GM08714 (cell line): ENCODE measurements around the gene GADD45A.

Source experiments
- H3K4me3 ChIP-seq: fragments of 200-500 bp; sonication (Bioruptor generic); 2 replicates; pipeline ENCODE4 v1.5.1; 2014; ENCODE audit warnings: mild to moderate bottlenecking, low read length, inconsistent platforms
- ZNF274 ChIP-seq: IDR thresholded peaks from 2 replicates; pipeline ENCODE4 v1.6.1; 2012; ENCODE audit warnings: mild to moderate bottlenecking, low read depth, low read length

The GADD45A gene, protein sequence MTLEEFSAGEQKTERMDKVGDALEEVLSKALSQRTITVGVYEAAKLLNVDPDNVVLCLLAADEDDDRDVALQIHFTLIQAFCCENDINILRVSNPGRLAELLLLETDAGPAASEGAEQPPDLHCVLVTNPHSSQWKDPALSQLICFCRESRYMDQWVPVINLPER

DNA sequence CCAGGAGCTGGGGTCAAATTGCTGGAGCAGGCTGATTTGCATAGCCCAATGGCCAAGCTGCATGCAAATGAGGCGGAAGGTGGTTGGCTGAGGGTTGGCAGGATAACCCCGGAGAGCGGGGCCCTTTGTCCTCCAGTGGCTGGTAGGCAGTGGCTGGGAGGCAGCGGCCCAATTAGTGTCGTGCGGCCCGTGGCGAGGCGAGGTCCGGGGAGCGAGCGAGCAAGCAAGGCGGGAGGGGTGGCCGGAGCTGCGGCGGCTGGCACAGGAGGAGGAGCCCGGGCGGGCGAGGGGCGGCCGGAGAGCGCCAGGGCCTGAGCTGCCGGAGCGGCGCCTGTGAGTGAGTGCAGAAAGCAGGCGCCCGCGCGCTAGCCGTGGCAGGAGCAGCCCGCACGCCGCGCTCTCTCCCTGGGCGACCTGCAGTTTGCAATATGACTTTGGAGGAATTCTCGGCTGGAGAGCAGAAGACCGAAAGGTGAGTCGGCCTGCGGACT is at the start of gene GADD45A:
Gene GADD45A, plus strand, starts transcription at position 135 of the 491 bp plus-strand sequence. Its CDS starts 294 bp downstream, at position 429.
- TF ChIP-seq ZNF274: no peak
- H3K4me3 ChIP-seq: peak within 1 kb of the TSS; percentile 89

DNA sequence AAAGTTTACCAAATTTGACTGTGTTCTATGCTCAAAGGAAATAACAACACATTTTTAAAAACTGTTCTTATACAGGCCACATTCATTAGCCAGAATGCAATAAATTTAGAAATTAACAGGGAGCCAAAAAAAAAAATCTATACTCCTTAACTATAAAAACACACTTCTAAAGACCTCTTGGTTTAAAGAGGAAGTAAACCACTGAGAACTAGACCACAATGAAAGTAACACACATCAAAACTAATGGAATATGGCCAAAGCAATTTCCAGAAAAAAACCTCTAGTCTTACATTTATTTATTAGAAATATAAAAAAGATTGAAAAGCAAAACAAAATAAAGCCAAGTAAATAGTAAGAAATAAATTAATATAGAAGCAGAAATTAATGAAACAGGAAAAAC is 48.9 kb upstream of the GADD45A start:
- no peak for TF ChIP-seq ZNF274
- H3K4me3 ChIP-seq: no peak overlapping the region

DNA sequence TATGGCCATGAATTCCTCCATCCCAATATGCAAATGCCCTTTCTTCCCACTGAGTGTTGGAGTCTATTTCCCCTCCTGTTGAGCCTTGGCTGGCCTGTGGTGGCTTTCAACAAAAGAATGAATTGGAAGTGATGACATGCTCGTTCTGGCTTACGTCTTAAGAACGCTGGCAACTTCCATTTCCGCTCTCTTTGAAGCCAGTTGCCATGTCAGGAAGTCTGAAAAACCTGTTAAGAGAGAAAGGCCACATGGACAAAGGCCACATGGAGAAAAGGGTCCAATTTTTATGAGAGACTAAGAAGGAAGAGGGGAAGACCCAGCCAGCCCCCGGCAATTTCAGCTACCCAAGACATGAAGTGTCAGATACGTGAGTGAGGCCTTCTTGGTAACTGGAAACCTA is 45.6 kb upstream of the GADD45A start:
- H3K4me3 ChIP-seq: no peak overlapping the region
- no peak for TF ChIP-seq ZNF274

DNA sequence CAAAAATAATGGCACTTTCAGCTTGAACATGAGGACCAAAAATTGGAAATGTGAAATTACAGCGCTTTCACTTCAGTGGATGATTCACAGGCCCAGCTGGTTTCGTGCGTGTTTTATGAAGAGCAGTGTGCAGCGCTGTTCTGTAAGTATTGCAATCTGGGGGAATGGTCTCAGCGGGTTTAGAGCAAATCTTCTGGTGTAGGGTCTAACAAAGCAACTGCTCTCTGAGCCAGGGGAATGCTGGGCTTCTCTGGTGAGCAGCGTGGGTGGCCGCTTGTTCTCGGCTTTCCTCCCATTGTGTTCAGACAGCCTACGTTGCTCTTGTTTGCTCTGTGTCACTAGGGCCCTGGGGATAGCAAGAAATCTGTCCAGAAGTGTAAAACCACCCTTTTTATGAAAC is 42.4 kb upstream of the GADD45A start:
- TF ChIP-seq ZNF274: no peak
- no peak overlapping the region for H3K4me3 ChIP-seq

DNA sequence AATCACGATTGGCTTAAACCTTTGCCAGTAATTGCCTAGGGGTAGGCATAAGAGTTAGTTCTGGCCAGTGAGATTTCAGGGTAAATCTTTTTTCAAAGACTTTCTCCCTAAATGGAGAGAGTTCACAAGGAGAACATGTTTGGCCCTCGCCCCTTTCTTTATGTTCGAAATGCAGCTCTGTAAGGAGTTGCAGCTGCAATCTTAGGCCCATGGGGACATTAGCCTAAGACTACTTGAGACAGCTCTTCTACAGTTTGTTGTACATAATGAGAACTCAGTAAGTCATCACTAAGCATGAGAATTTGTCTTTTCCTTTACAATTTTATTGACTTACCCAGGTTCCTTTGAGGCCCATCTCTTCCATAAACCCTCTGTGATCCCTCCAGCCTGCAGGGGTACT is 40.4 kb upstream of the GADD45A start:
- no peak for TF ChIP-seq ZNF274
- no peak overlapping the region for H3K4me3 ChIP-seq

DNA sequence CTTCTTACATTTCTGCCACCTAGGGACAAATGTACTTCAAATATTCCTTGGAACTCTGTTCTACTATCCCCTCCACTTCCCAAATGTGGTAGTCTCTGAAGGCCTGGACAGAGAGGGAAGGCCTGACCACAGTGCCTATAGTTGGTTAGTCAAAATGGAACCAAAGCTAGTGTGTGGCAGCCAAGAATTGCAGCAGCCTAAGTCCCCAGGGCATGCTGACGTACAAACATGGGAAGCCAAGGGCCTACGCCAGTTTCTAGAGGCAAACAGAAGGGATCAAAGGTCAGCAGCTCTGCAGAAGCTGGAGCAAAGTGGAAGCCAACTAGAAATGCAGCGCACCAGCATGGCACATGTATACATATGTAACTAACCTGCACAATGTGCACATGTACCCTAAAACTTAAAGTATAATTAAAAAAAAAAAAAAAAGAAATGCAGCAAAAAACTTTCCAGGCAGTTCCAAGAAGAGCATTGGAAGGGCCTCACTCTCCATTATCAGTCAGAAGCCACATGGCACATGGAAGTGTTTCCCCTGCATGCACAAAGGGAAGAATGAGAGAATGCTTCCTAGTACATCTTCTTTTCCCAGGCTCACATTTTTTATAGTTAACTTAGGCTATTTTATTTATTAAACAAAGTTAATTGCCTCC is 39.4 kb upstream of the GADD45A start:
- no peak for TF ChIP-seq ZNF274
- H3K4me3 ChIP-seq: no peak overlapping the region

DNA sequence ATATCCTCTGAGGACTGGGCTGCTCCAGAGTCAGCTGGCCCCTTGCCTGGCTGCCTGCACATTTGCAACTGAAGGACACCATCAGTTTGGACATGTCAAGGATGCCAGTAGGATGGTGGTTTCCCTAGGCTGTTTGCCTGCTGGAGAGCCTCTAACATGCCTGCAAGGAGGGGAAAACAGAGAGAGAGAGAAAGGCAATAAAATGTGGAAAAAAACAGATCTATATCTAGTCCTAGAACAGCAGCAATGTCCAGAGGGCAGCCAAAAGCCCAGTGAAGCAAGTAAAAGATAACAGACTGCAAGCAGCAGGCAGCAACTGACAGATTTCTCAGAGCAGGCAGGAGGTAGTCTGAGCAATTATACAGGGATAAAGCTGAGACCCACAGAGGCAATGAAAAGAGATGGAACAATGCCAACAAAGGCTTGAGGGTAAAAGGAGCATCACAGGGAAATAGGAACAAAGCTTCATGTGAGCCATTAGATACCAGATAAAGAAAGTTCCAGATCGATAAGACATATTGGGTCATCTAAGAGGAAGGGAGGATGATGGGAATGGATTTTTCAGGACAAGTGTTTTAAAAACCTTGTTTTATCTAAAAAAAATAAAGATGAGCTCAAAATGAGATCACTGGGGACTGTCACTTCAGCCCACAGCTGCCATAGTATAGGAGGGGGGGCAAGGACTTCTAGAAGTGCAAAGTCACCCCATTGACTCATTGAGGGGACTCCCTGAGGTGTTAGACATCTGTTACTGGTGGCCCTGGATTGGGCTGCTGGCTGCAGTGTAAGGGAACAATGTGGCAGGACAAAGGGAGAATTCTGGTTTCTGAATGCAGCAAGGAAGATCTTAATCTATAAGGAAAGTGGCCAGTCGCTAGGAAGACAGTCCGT is 38.6 kb upstream of the GADD45A start:
- H3K4me3 ChIP-seq: no peak overlapping the region
- no peak for TF ChIP-seq ZNF274

DNA sequence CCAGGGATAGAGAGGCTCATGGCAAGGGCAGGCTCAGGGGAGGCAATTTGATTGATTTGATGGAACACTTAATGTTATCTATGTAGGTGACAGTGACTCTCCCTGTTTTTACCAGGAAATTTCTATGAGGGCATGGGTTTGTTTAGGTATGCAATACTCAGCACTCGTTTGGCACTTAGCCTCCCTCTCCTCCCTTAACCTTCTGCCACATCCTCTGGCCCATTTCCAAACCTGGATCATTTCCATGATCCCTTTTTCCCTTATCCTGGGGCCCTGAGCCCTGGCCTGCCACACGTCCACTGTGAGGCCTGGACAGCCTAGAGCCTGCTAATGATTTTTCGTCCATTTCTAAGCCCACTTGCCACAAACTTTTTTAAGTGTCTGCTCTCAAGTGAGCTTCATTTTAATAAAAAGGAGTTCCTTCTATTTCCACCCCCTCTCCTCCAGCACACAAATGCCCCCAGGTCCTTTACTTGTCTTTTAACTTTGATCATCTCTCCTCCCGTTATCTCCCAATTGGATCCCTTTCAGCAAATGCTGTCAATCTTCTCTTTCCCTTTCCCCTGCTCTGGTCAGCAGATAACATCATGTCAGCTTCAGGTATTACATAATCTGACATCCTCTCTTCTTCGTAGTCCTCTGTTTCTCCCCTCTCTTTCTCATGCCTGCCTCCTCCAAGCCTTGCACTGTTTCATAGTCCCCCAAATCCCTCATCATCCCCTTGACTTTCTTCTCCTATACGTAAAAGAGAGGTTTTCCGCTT is 37.8 kb upstream of the GADD45A start:
- no peak for TF ChIP-seq ZNF274
- no peak overlapping the region for H3K4me3 ChIP-seq

DNA sequence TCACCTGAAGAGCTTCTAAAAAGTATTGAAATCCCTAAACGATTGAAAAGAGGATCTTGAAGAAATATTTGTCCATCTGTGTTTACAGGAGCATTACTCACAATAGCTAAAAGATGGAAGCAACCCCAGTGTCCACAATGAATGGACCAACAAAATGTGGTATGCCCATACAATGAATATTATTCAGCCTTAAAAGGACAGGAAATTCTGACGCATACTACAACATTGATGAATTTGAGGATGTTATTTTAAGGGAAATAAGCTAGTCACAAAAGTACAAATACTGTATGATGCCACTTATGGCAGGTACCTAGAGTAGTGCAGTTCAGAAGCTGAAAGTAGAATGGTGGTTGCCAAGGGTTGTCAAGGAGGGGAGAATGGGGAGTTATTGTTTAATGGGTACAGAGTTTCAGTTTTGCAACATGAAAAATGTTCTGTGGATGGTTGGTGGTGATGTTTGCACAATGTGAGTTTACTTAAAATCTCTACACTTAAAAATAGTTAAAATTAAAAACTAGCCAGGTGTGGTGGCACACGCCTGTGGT is 37.1 kb upstream of the GADD45A start:
- TF ChIP-seq ZNF274: no peak

DNA sequence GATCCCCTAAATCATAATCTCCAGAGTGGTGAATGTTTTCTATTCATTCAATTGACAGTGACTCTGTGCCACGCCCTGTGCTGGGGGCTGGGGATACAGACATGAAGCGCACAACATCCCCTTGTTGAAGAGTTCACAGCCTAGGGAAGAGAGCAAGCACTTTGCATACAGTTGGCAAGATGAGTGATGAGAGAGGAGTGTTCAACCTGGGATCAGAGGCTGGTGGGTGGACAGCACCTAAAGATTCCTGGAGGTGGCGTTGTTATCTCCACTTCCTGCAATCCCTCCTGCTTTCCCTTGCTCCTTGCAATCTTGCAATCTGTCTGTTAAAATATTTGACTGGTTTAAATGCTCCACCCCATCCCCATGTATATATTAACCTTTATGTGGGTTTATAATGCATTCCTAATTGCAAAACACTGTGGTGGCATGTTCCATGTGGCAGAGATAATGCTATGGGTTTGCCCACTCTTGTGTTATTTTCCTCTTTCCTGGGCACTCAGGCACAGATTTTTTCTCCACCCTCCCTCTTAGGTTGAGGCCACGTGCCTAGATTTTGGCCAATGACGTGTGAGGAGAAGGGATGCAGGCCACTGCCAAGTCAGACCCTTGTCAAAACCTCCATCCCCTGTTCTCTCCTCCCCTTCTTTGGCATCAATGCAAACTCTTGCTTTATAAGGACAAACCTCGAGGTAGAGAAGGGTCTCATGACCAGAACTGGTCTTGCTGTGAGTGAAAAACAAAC is 36.2 kb upstream of the GADD45A start:
- no peak overlapping the region for H3K4me3 ChIP-seq
- no peak for TF ChIP-seq ZNF274

More for the DNA sequence above, 37.1 kb upstream of the GADD45A start:
- no peak overlapping the region for H3K4me3 ChIP-seq

DNA sequence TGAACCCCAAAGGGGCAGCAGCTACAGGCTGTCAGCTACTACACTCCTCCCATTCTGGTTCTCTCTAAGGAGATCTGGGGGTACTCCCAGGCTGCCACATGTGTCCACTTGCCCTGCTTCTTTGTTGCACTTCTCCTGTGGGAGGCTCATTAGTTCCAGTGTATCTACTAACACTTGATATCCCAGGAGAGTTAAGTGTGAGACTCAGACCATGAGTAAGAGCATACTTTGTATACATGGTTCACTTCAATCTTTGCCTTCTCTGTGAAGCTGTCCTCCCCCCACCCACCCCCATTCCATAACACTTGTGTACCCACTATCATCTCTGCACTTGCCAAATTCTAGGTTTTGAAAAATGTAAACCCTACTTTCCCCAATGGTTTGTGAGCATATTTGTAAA is 34.9 kb upstream of the GADD45A start:
- no peak for TF ChIP-seq ZNF274
- H3K4me3 ChIP-seq: no peak overlapping the region

DNA sequence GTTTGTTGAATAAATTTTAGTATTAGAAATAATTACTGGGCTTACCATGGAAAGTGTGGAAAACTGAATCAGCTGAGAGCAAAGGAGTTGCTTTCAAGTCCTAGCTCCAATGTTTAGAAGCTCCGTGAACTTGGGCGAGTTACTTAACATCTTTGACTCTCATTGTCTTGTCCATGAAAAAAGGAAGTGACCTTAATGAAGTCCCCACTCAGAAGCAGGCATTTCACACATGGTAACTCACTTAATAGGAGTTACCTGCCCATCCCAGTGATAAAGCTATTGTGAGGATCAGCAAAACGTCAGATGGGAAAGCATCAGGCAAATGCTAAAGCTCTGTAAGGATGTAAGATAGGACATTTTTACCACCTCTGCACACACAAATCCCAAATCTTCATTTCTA is 34.0 kb upstream of the GADD45A start:
- TF ChIP-seq ZNF274: no peak
- no peak overlapping the region for H3K4me3 ChIP-seq

DNA sequence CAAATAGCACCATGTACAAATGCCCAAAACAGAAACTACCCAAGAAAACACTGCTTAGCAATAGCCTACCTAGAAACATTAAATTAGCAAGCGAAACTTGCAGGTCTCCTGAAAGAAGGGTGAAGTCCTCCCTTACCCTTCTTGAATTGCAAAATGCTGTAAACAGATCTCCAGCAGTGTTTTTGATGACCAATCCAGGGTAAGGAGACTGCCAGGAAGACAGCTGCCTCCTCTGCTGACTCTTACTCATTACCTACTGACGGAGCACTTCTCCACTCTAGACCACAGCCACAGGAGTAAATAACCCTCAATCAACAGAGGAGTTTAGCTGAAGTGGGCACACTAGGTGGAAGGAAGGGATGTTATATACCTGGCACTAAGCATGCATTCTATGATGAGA is 32.2 kb upstream of the GADD45A start:
- no peak for TF ChIP-seq ZNF274
- H3K4me3 ChIP-seq: no peak overlapping the region
